NCI-H2196 treated with DMSO at 0.1 percent for 48 hours (cell line): ENCODE data around the gene RABL6.
A peak's percentile ranks its signal among the peaks of the same experiment; 100 is the strongest.
"Not testable (repeated sequence)": the region's sequence is repeated elsewhere in the genome, so short reads cannot be mapped to it uniquely, and the experiment has no call there.

Experiments
- DNase-seq: peaks from one replicate; lab custom pipeline; 2025; ENCODE audit not compliant: unreplicated experiment; lab: John Stamatoyannopoulos, UW

RABL6 gene

GRCh38 chr9:136856079-136856476, 48.3 kb downstream of the RABL6 start:
- no peak for DNase-seq

GRCh38 chr9:136856541-136857141, 48.9 kb downstream of the RABL6 start:
- no peak for DNase-seq

GRCh38 chr9:136857166-136857565, 49.4 kb downstream of the RABL6 start:
- no peak for DNase-seq

GRCh38 chr9:136857581-136858412, 50.0 kb downstream of the RABL6 start:
- DNase-seq: no peak

- DNase-seq: no peak
Measured at GRCh38 chr9:136858452-136858843, 50.7 kb downstream of the RABL6 start.

GRCh38 chr9:136858844-136859757, 51.4 kb downstream of the RABL6 start:
- DNase-seq: peak; percentile 32

- DNase-seq: no peak
Measured at GRCh38 chr9:136860529-136860928, 52.8 kb downstream of the RABL6 start.

- no peak for DNase-seq
Measured at GRCh38 chr9:136860933-136861873, 53.5 kb downstream of the RABL6 start.

GRCh38 chr9:136861874-136862457, 54.2 kb downstream of the RABL6 start:
- DNase-seq: no peak

GRCh38 chr9:136862849-136863622, 55.3 kb downstream of the RABL6 start:
- DNase-seq: no peak

- DNase-seq: no peak
Measured at GRCh38 chr9:136863623-136864273, 56.0 kb downstream of the RABL6 start.

- no peak for DNase-seq
Measured at GRCh38 chr9:136865041-136865767, 57.5 kb downstream of the RABL6 start.

GRCh38 chr9:136865768-136866103, 58.0 kb downstream of the RABL6 start:
- DNase-seq: no peak

- not testable (repeated sequence) for DNase-seq
Measured at GRCh38 chr9:136866898-136867421, 59.2 kb downstream of the RABL6 start.

- no peak for DNase-seq
Measured at GRCh38 chr9:136867480-136867879, 59.7 kb downstream of the RABL6 start.

- DNase-seq: no peak
Measured at GRCh38 chr9:136867917-136868316, 60.2 kb downstream of the RABL6 start.

GRCh38 chr9:136868644-136869043, 60.9 kb downstream of the RABL6 start:
- DNase-seq: no peak

GRCh38 chr9:136869611-136870010, 61.9 kb downstream of the RABL6 start:
- not testable (repeated sequence) for DNase-seq
